B cell (primary cell): ENCODE measurements around the gene DSCAML1. TPM values are rescaled to one million over a fixed set of nuclear protein-coding genes. Genes with fewer than 3 reads are reported as not detected.

Source experiments
- ATAC-seq: fragments of 200-7000 bp; cut with Tn5 transposase; one replicate; pipeline ENCODE4 v1.10.0; 2021; ENCODE audit warnings: low read depth, mild to moderate bottlenecking, moderate number of reproducible peaks, moderate library complexity
- CTCF ChIA-PET: fragments of 350-600 bp; sonication (Branson Sonifier 250); formaldehyde crosslinking; loops from one replicate; lab custom pipeline; 2021; ENCODE audit warnings: antibody characterized with exemption, inconsistent platforms; lab: Charles Lee
- POLR2A ChIA-PET: fragments of 350-600 bp; sonication (Branson Sonifier 250); formaldehyde crosslinking; loops from one replicate; lab custom pipeline; 2021; ENCODE audit warnings: antibody characterized with exemption; lab: Charles Lee
- DNase-seq: peaks from one replicate; pipeline ENCODE4 v3.0.0; 2013
- H2AFZ ChIP-seq: 2 replicates; pipeline ENCODE4 v1.6.1; 2012; ENCODE audit warnings: mild to moderate bottlenecking, low read depth, low read length; ENCODE audit not compliant: insufficient read depth, poor library complexity, severe bottlenecking
- H3K27ac ChIP-seq, 2 donors: 1 replicate in 1 of 2; 2 replicates in 1 of 2; pipeline ENCODE4 v1.5.1; 2012 to 2013; ENCODE audit warnings: low read length in 2 of 2, mild to moderate bottlenecking in 2 of 2, moderate library complexity in 1 of 2
- H3K27me3 ChIP-seq, 4 experiments: fragments of 200-600 bp in 1 of 4; sonication (generic) in 1 of 4; replicated peaks in 1 of 4; 1 replicate in 2 of 4; 2 replicates in 2 of 4; pipeline versions ENCODE4 v1.6.1 to v1.7.0; 2013 to 2016; ENCODE audit warnings: low read length in 3 of 4, mild to moderate bottlenecking in 2 of 4, mixed read lengths in 1 of 4, moderate library complexity in 1 of 4; ENCODE audit not compliant: insufficient read depth in 4 of 4, control insufficient read depth in 3 of 4; ENCODE audit errors: control extremely low read depth in 1 of 4
- H3K36me3 ChIP-seq, 2 experiments: replicated peaks in 1 of 2; 1 replicate in 1 of 2; 2 replicates in 1 of 2; pipeline versions ENCODE4 v1.6.1 to v1.7.1; 2013; ENCODE audit warnings: low read length in 1 of 2; ENCODE audit not compliant: insufficient read depth in 2 of 2, control insufficient read depth in 1 of 2; ENCODE audit errors: control extremely low read depth in 1 of 2, extremely low read depth in 1 of 2
- H3K4me1 ChIP-seq, 2 donors: fragments of 200-600 bp in 1 of 2; sonication (generic) in 1 of 2; 1 replicate in 1 of 2; 2 replicates in 1 of 2; pipeline versions ENCODE4 v1.5.1 to v1.6.1; 2013 to 2017; ENCODE audit warnings: low read length in 2 of 2; ENCODE audit not compliant: control insufficient read depth in 2 of 2, insufficient read depth in 2 of 2
- H3K4me2 ChIP-seq: replicated peaks from 2 replicates; pipeline ENCODE3; 2012; ENCODE audit warnings: mild to moderate bottlenecking, low read depth, low read length; ENCODE audit not compliant: poor library complexity, severe bottlenecking
- H3K4me3 ChIP-seq, 5 experiments: fragments of 200-600 bp in 1 of 5; sonication (generic) in 1 of 5; 1 replicate in 3 of 5; 2 replicates in 2 of 5; pipeline versions ENCODE4 v1.5.1 to v1.7.0; 2011 to 2016; ENCODE audit warnings: low read length in 4 of 5, mild to moderate bottlenecking in 4 of 5, low read depth in 2 of 5, control low read depth in 1 of 5, moderate library complexity in 1 of 5; ENCODE audit not compliant: insufficient read depth in 1 of 5; ENCODE audit errors: control extremely low read depth in 1 of 5, extremely low read depth in 1 of 5
- H3K79me2 ChIP-seq: fragments of 200-600 bp; sonication (generic); one replicate; pipeline ENCODE4 v1.6.0; 2016; ENCODE audit warnings: low read length; ENCODE audit not compliant: control insufficient read depth, insufficient read depth
- H3K9ac ChIP-seq: fragments of 200-600 bp; sonication (generic); 2 replicates; pipeline ENCODE4 v1.6.1; 2017; ENCODE audit warnings: mild to moderate bottlenecking, low read length, moderate library complexity
- H3K9me3 ChIP-seq, 3 donors: one replicate each; pipeline versions ENCODE4 v1.6.1 to v1.7.1; 2013; ENCODE audit warnings: low read length in 2 of 3; ENCODE audit not compliant: control insufficient read depth in 2 of 3, insufficient read depth in 1 of 3; ENCODE audit errors: control extremely low read depth in 1 of 3
- H4K20me1 ChIP-seq: 2 replicates; pipeline ENCODE4 v1.6.0; 2012; ENCODE audit warnings: mild to moderate bottlenecking, low read length; ENCODE audit not compliant: insufficient read depth, control insufficient read depth, poor library complexity, severe bottlenecking
- H3K27ac Mint-ChIP-seq: one replicate; pipeline ENCODE4 v1.8.0; 2021; ENCODE audit warnings: mixed read lengths
- H3K27me3 Mint-ChIP-seq: one replicate; pipeline ENCODE4 v1.8.0; 2021; ENCODE audit warnings: mixed read lengths
- H3K4me1 Mint-ChIP-seq: one replicate; pipeline ENCODE4 v1.8.0; 2021; ENCODE audit warnings: mixed read lengths
- H3K4me3 Mint-ChIP-seq: one replicate; pipeline ENCODE4 v1.8.0; 2021; ENCODE audit warnings: mixed read lengths
- H3K9me3 Mint-ChIP-seq: one replicate; pipeline ENCODE4 v1.8.0; 2022; ENCODE audit warnings: mixed read lengths; ENCODE audit not compliant: insufficient read depth
- EZH2 ChIP-seq: IDR thresholded peaks from 2 replicates; pipeline ENCODE4 v1.6.1; 2012; ENCODE audit warnings: borderline replicate concordance, low read depth, mild to moderate bottlenecking, moderate library complexity, low read length; ENCODE audit not compliant: insufficient read depth, poor library complexity, severe bottlenecking
- WGBS: methylation state at CpG from one replicate; pipeline ENCODE4 v1.1.5; 2013; ENCODE audit warnings: missing lambda C conversion rate; ENCODE audit not compliant: insufficient coverage; 5-methylcytosine and 5-hydroxymethylcytosine counted together
- intact Hi-C: fragments of 100-400 bp; cut with micrococcal nuclease; formaldehyde crosslinking; loops from one replicate; pipeline ENCODE4 v1.10.0; 2022
- polyA plus RNA-seq: library from polyadenylated mRNA; depleted of rRNA; stranded (reverse); fragments of >200 nt; gene quantifications from 2 replicates; pipeline ENCODE4 v1.2.3, GENCODE V29; 2012
- total RNA-seq, 2 donors: library from RNA; stranded (reverse); fragments of 120-200 nt in 1 of 2; gene quantifications; 1 replicate in 1 of 2; 2 replicates in 1 of 2; pipeline versions ENCODE4 v1.2.3 to v1.2.4, GENCODE V29; 2013 to 2022
- TF ChIP-seq, protein P1 (sequence below): fragments of 200-600 bp; IDR thresholded peaks from one replicate; pipeline ENCODE4 v1.8.0; 2022; ENCODE audit warnings: antibody characterized with exemption, mild to moderate bottlenecking

Gene DSCAML1
- total and polyA plus RNA-seq, 2 donors (not counting 1 experiment from before 2014, with no cell fraction given): 1.2 to 6.2 TPM

DNA sequence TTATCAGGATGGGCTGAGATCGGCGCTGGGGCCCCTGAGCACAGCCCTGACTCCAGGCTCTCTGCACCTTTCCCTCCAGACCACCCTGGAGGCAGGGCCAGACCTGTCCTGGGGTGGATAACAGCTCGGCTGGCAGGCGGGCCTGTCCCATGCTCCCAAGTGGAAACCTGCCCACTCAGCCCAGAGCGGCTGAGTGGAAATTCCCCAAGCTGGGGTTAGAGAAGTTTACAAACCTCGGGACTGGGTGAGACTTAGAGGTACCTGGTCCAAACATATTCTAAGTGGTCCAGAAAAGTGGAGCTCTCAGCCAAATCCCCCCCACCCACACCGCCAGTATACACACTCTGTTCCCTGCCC is 32.3 kb upstream of the DSCAML1 start:
- no peak overlapping the region for H2AFZ ChIP-seq
- peak overlapping the region; percentile 60 for H3K4me2 ChIP-seq
- no peak overlapping the region for H3K9ac ChIP-seq
- H3K4me3 ChIP-seq: no peak overlapping the region
- TF ChIP-seq, protein P1, sequence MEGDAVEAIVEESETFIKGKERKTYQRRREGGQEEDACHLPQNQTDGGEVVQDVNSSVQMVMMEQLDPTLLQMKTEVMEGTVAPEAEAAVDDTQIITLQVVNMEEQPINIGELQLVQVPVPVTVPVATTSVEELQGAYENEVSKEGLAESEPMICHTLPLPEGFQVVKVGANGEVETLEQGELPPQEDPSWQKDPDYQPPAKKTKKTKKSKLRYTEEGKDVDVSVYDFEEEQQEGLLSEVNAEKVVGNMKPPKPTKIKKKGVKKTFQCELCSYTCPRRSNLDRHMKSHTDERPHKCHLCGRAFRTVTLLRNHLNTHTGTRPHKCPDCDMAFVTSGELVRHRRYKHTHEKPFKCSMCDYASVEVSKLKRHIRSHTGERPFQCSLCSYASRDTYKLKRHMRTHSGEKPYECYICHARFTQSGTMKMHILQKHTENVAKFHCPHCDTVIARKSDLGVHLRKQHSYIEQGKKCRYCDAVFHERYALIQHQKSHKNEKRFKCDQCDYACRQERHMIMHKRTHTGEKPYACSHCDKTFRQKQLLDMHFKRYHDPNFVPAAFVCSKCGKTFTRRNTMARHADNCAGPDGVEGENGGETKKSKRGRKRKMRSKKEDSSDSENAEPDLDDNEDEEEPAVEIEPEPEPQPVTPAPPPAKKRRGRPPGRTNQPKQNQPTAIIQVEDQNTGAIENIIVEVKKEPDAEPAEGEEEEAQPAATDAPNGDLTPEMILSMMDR: no peak
- TF ChIP-seq EZH2: no peak
- peaks cover 0 to 46% (median 9%) of the 10 kb centered on the region in 4 experiments for H3K27me3 ChIP-seq
- ATAC-seq: no peak
- intact Hi-C loops: no loop called here
- no peaks in the 10 kb centered on the region for H3K79me2 ChIP-seq
- Mint-ChIP-seq H3K27ac (no peak overlapping the region), H3K27me3 (peaks cover 30% of the 10 kb centered on the region), H3K4me1 (peaks cover 35% of the 10 kb centered on the region), H3K9me3 (no peaks in the 10 kb centered on the region), H3K4me3 (no peak overlapping the region)
- peaks cover 0 to 5% (median 0%) of the 10 kb centered on the region in 3 donors for H3K9me3 ChIP-seq
- H3K4me1 ChIP-seq: peaks cover 28 to 32% of the 10 kb centered on the region in 2 donors
- DNase-seq: no peak
- no peaks in the 10 kb centered on the region for H3K36me3 ChIP-seq
- H3K27ac ChIP-seq: no peak overlapping the region
- POLR2A ChIA-PET: no interaction called here
- CTCF ChIA-PET: interaction anchor here (4.5 to 4.8 kb wide), 2 partner anchors 12 to 14 kb away, joined by 23 to 47 read pairs; no protein-coding TSS in a partner anchor
- 80% methylated on average over 3 of the region's 7 CpGs for WGBS
- H4K20me1 ChIP-seq: no peaks in the 10 kb centered on the region

- H3K9me3 Mint-ChIP-seq: no peaks in the 10 kb centered on the region
Measured at GRCh38 chr11:117828611-117829368, 31.8 kb upstream of the DSCAML1 start.

More at GRCh38 chr11:117828611-117829368, 31.8 kb upstream of the DSCAML1 start:
- Mint-ChIP-seq H3K27ac (peak overlapping the region; percentile 78), H3K4me1 (peaks cover 38% of the 10 kb centered on the region), H3K27me3 (peaks cover 35% of the 10 kb centered on the region), H3K4me3 (peak overlapping the region; percentile 57)
- Histone ChIP-seq H3K9ac (no peak overlapping the region), H3K9me3 (peaks cover 0 to 5% (median 0%) of the 10 kb centered on the region in 3 donors), H3K27ac (no peak overlapping the region), H3K36me3 (no peaks in the 10 kb centered on the region), H3K4me1 (peaks cover 30 to 33% of the 10 kb centered on the region in 2 donors), H2AFZ (peak overlapping the region; percentile 37), H3K79me2 (no peaks in the 10 kb centered on the region), H3K27me3 (peaks cover 0 to 52% (median 9%) of the 10 kb centered on the region in 4 experiments), H4K20me1 (no peaks in the 10 kb centered on the region), H3K4me3 (no peak overlapping the region), H3K4me2 (peak overlapping the region; percentile 60)
- TF ChIP-seq EZH2: no peak
- TF ChIP-seq, protein P1: no peak
- DNase-seq (peak; percentile 51), ATAC-seq (peak; percentile 91)
- POLR2A ChIA-PET: interaction anchor here (0.8 to 1.7 kb wide), 4 partner anchors 11 to 181 kb away, joined by 3 to 4 read pairs (median 3); no protein-coding TSS in a partner anchor
- CTCF ChIA-PET: interaction anchor here (1.2 to 15.4 kb wide), 6 partner anchors 12 to 225 kb away, joined by 6 to 462 read pairs (median 35); no protein-coding TSS in a partner anchor
- WGBS: 50% methylated on average over 13 of the region's 16 CpGs
- intact Hi-C loops: loop anchor here (1.0 kb wide), 1 partner anchor 13 kb away; no protein-coding TSS in a partner anchor
